Thyroid gland (tissue), 4 donors: Measurements from ENCODE around the gene VAV3. TPM values are rescaled to one million over a fixed set of nuclear protein-coding genes. Genes with fewer than 3 reads are reported as not detected.
"Not testable (repeated sequence)": the region's sequence is repeated elsewhere in the genome, so short reads cannot be mapped to it uniquely, and the experiment has no call there.

Experiments
- DNase-seq, 2 donors: peaks; one replicate each; pipeline ENCODE4 v3.0.0-alpha.2; 2019
- H3K27ac ChIP-seq, 3 donors: fragments of 200-600 bp; sonication (generic); 1 replicate in 2 of 3; 2 replicates in 1 of 3; pipeline ENCODE4 v1.5.1; 2016 to 2019; ENCODE audit warnings: mild to moderate bottlenecking in 1 of 3, moderate library complexity in 1 of 3
- H3K27me3 ChIP-seq: fragments of 200-600 bp; sonication (generic); one replicate; pipeline ENCODE4 v1.5.1; 2019
- H3K36me3 ChIP-seq, 2 donors: fragments of 200-600 bp; sonication (generic); one replicate each; pipeline ENCODE4 v1.5.1; 2016 to 2019
- H3K4me1 ChIP-seq, 2 donors: fragments of 200-600 bp; sonication (generic); one replicate each; pipeline ENCODE4 v1.5.1; 2017 to 2019
- H3K4me3 ChIP-seq, 3 donors: fragments of 200-600 bp; sonication (generic); replicated peaks in 1 of 3; 1 replicate in 2 of 3; 2 replicates in 1 of 3; pipeline ENCODE4 v1.5.1; 2016; ENCODE audit warnings: mild to moderate bottlenecking in 1 of 3
- H3K9me3 ChIP-seq: fragments of 200-600 bp; sonication (generic); one replicate; pipeline ENCODE4 v1.5.1; 2017
- POLR2A ChIP-seq, 2 donors: fragments of 450-650 bp; IDR thresholded peaks; one replicate each; pipeline ENCODE4 v1.6.1; 2017; ENCODE audit warnings: antibody characterized with exemption in 2 of 2, mild to moderate bottlenecking in 2 of 2, moderate library complexity in 1 of 2
- WGBS, 2 donors: methylation state at CpG; one replicate each; pipeline ENCODE4 v1.1.5; 2017; 5-methylcytosine and 5-hydroxymethylcytosine counted together
- intact Hi-C: fragments of 100-400 bp; cut with DNase I; formaldehyde crosslinking; loops from one replicate; pipeline ENCODE4 v1.15.1; 2023
- total RNA-seq, 4 donors: library from RNA; depleted of rRNA; stranded (reverse); fragments of >200 nt; gene quantifications; one replicate each; pipeline ENCODE4 v1.2.3, GENCODE V29; 2016
- TF ChIP-seq, protein P1 (sequence below), 6 experiments: fragments of 200-600 bp in 3 of 6; fragments of 450-650 bp in 3 of 6; sonication (generic) in 3 of 6; IDR thresholded peaks; one replicate each; pipeline ENCODE4 v1.5.1; 2016 to 2019; ENCODE audit warnings: antibody characterized with exemption in 6 of 6, mild to moderate bottlenecking in 2 of 6, inconsistent platforms in 1 of 6, moderate library complexity in 1 of 6

VAV3 gene
- total RNA-seq, 4 donors from 2014 or later: 14.8 to 22.8 (median 18.8) TPM

DNA sequence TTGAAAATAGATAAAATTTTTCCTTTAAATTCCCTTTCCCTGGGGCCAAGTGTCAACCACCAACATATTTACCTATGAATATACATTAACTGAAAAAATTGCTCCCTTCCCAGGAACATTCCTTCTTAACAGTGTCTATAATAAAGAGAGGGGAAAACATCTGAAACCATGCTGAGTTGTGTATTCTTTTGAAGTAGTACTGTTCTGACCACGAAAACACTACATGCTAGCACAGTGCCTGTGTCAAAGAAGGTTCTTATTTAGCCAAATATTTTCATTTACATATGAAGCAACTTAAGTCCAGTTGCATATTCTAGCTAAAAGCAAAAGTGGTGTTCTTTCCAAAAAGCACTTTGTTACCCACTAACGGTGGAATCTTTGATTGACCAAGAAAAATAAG is 311.2 kb downstream of the VAV3 start:
- DNase-seq: no peak
- 54 to 58% methylated on average over 2 of the region's 2 CpGs for WGBS, 2 donors
- no peak overlapping the region for H3K27ac ChIP-seq
- no peak overlapping the region for H3K4me3 ChIP-seq
- intact Hi-C loops: no loop called here
- no peaks in the 10 kb centered on the region for H3K9me3 ChIP-seq
- TF ChIP-seq, protein P1, sequence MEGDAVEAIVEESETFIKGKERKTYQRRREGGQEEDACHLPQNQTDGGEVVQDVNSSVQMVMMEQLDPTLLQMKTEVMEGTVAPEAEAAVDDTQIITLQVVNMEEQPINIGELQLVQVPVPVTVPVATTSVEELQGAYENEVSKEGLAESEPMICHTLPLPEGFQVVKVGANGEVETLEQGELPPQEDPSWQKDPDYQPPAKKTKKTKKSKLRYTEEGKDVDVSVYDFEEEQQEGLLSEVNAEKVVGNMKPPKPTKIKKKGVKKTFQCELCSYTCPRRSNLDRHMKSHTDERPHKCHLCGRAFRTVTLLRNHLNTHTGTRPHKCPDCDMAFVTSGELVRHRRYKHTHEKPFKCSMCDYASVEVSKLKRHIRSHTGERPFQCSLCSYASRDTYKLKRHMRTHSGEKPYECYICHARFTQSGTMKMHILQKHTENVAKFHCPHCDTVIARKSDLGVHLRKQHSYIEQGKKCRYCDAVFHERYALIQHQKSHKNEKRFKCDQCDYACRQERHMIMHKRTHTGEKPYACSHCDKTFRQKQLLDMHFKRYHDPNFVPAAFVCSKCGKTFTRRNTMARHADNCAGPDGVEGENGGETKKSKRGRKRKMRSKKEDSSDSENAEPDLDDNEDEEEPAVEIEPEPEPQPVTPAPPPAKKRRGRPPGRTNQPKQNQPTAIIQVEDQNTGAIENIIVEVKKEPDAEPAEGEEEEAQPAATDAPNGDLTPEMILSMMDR (IDR thresholded peaks at IDR 0.05): no peak
- no peak for TF ChIP-seq POLR2A (IDR thresholded peaks at IDR 0.05)
- H3K27me3 ChIP-seq: no peaks in the 10 kb centered on the region
- no peaks in the 10 kb centered on the region for H3K36me3 ChIP-seq
- no peaks in the 10 kb centered on the region for H3K4me1 ChIP-seq

DNA sequence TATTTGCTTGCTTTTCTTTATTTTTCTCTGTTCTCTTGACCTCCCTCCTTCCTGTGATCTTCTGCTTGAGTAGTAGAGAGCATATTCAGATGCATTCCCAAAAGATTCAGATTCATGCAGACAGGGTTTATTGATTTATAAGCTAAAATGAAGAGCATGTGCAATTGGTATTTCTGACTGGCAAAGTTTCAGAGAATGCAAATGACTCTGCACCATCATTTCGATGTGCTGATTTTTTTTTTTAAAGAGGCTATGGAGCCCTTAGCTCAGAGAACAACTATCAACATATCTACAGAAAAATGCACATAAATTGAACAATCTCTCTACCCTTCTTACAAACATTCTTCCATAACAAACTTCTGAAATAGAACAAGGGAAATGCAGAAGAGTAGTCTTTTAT is 312.0 kb downstream of the VAV3 start:
- WGBS, 2 donors: 79 to 85% methylated on average over 1 of the region's 1 CpG
- Histone ChIP-seq H3K4me1 (no peaks in the 10 kb centered on the region), H3K36me3 (no peaks in the 10 kb centered on the region), H3K4me3 (no peak overlapping the region), H3K27me3 (no peaks in the 10 kb centered on the region), H3K9me3 (no peaks in the 10 kb centered on the region), H3K27ac (no peak overlapping the region)
- intact Hi-C loops: no loop called here
- DNase-seq: no peak
- no peak for TF ChIP-seq POLR2A (IDR thresholded peaks at IDR 0.05)
- TF ChIP-seq, protein P1 (IDR thresholded peaks at IDR 0.05): no peak

DNA sequence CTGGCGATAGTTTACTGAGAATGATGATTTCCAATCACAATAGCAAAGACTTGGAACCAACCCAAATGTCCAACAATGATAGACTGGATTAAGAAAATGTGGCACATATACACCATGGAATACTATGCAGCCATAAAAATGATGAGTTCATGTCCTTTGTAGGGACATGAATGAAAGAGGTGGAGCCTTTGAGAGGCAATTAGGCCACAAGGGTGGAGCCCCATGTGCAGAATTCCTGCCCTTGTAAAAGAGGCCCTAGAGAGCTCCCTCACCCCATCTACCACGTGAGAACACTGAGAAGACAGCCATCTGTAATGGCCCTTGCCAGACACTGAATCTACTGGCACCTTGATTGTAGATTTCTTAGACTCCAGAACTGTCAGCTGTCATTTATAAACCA is 314.2 kb downstream of the VAV3 start:
- intact Hi-C loops, H3K4me3 ChIP-seq, H3K4me1 ChIP-seq, H3K36me3 ChIP-seq, H3K27ac ChIP-seq, DNase-seq, H3K27me3 ChIP-seq, H3K9me3 ChIP-seq: not testable (repeated sequence)
- WGBS, 2 donors: 57 to 73% methylated on average over 2 of the region's 2 CpGs

DNA sequence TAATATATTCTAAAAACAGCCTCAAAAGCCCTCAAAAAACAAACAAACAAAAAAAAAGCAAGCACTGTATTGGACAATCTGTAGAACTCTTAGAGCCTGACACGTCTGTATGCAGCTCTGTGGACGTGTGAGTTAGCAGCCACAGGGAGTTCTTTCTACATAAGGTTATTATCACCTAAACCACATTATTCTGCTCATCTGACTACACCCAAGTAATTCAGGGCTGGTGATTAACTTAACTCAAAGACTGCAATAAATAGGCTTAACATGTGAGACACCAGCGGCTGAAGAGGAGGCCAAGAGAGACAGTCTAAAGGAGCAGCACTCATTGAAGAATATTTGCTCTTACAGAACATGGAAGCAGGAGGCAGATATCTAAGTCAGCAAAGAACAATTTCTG is 316.0 kb downstream of the VAV3 start:
- no peak for DNase-seq
- Histone ChIP-seq H3K4me3 (no peak overlapping the region), H3K27ac (no peak overlapping the region), H3K4me1 (no peaks in the 10 kb centered on the region), H3K27me3 (no peaks in the 10 kb centered on the region), H3K9me3 (no peaks in the 10 kb centered on the region), H3K36me3 (no peaks in the 10 kb centered on the region)
- intact Hi-C loops: no loop called here
- 87 to 89% methylated on average over 3 of the region's 3 CpGs for WGBS, 2 donors
- no peak for TF ChIP-seq POLR2A (IDR thresholded peaks at IDR 0.05)
- TF ChIP-seq, protein P1 (IDR thresholded peaks at IDR 0.05): no peak

DNA sequence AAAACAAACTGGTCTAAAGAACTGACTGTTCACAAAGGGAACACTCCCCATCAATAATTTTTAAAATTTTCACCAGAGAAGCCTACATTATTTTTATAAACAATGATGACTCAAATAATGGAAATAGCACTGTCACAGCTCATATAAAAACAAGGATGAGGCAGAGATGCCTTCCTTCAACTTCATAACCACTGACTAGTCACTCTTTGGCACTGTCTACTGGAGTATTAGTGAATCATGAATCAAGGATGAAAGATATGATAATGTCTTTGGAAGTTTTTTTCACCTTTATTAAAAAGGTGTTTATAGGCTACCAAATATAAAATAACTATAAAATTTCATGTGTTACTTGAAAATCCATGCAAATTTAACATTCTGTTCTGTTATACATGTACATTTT is 316.9 kb downstream of the VAV3 start:
- no peak for DNase-seq
- Histone ChIP-seq H3K4me1 (no peaks in the 10 kb centered on the region), H3K9me3 (no peaks in the 10 kb centered on the region), H3K4me3 (no peak overlapping the region), H3K27me3 (no peaks in the 10 kb centered on the region), H3K27ac (no peak overlapping the region), H3K36me3 (no peaks in the 10 kb centered on the region)
- intact Hi-C loops: no loop called here
- TF ChIP-seq POLR2A (IDR thresholded peaks at IDR 0.05): no peak
- TF ChIP-seq, protein P1 (IDR thresholded peaks at IDR 0.05): no peak

DNA sequence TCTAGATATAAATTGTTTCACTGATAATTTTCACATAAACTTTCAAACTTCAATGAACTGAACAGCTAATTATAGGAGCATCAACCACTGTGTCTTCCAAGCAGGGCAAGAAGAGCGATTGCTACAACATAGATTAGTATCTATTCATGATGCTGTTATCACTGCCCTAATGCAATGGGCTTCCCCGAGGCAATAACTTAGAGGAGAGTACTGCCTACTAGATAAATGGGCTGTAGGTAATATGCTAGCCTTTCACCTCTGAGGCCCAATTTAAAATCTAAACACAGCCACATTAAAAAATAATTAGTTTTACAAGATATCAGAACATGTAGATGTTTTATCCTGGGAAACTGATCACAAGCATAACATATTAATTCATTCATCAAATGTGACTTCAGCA is 318.0 kb downstream of the VAV3 start:
- intact Hi-C loops: no loop called here
- H3K27ac ChIP-seq: no peak overlapping the region

More for the DNA sequence above, 318.0 kb downstream of the VAV3 start:
- Histone ChIP-seq H3K36me3 (no peaks in the 10 kb centered on the region), H3K4me3 (no peak overlapping the region), H3K27me3 (no peaks in the 10 kb centered on the region), H3K4me1 (no peaks in the 10 kb centered on the region), H3K9me3 (no peaks in the 10 kb centered on the region)
- TF ChIP-seq, protein P1 (IDR thresholded peaks at IDR 0.05): no peak
- no peak for TF ChIP-seq POLR2A (IDR thresholded peaks at IDR 0.05)
- 88 to 92% methylated on average over 2 of the region's 2 CpGs for WGBS, 2 donors
- no peak for DNase-seq
